SJSA1 (cell line): ENCODE measurements around the gene BMX. TPM values are rescaled to one million over a fixed set of nuclear protein-coding genes. Genes with fewer than 3 reads are reported as not detected.

ENCODE experiments used
- DNase-seq, 2 experiments: peaks; one replicate each; pipeline ENCODE4 v3.0.0-alpha.2; 2015 to 2020; ENCODE audit warnings: low spot score in 2 of 2, low read depth in 1 of 2
- H3K27ac ChIP-seq: fragments of 250-450 bp; sonication (Bioruptor Pico); 2 replicates; pipeline ENCODE4 v1.5.1; 2020; ENCODE audit warnings: mild to moderate bottlenecking, moderate library complexity
- H3K27me3 ChIP-seq: fragments of 250-450 bp; sonication (Bioruptor Pico); replicated peaks from 2 replicates; pipeline ENCODE4 v1.5.1; 2020; ENCODE audit warnings: mild to moderate bottlenecking, moderate library complexity
- H3K36me3 ChIP-seq: fragments of 250-450 bp; sonication (Bioruptor Pico); 2 replicates; pipeline ENCODE4 v1.5.1; 2020; ENCODE audit warnings: mild to moderate bottlenecking
- H3K4me1 ChIP-seq: fragments of 250-450 bp; sonication (Bioruptor Pico); replicated peaks from 2 replicates; pipeline ENCODE4 v1.6.1; 2021; ENCODE audit warnings: mild to moderate bottlenecking
- H3K4me3 ChIP-seq: fragments of 250-450 bp; sonication (Bioruptor Pico); 2 replicates; pipeline ENCODE4 v1.5.1; 2020; ENCODE audit warnings: mild to moderate bottlenecking
- H3K9me3 ChIP-seq: fragments of 250-450 bp; sonication (Bioruptor Pico); replicated peaks from 2 replicates; pipeline ENCODE4 v1.5.1; 2020; ENCODE audit warnings: mild to moderate bottlenecking
- total RNA-seq: library from RNA; depleted of rRNA; stranded (reverse); fragments of >200 nt; shearing (Covaris generic); gene quantifications from 2 replicates; pipeline ENCODE4 v1.2.3, GENCODE V29; 2014

Gene BMX
- total RNA-seq, 1 experiment from 2014 or later, result not detected

DNA sequence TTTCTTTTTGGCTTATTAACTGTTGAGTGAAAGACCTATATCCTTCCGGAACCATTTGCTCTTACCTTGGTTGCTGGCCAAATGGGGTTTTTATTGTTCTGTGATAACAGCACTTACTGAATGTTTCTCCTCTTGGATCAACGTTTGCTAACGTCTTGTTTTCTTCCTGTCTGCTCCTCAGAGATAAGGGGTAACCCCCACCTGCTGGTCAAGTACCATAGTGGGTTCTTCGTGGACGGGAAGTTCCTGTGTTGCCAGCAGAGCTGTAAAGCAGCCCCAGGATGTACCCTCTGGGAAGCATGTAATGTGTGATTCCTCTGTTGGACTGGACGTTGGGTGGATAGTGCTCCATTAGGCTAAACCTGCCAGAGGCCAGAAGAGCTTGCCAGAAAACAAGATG lies 15.3 kb downstream of the BMX start:
- DNase-seq, result no peak
- no peak overlapping the region for H3K4me3 ChIP-seq
- H3K36me3 ChIP-seq, result no peaks in the 10 kb centered on the region
- no peak overlapping the region for H3K27ac ChIP-seq
- no peaks in the 10 kb centered on the region for H3K27me3 ChIP-seq
- no peaks in the 10 kb centered on the region for H3K9me3 ChIP-seq
- no peaks in the 10 kb centered on the region for H3K4me1 ChIP-seq

- no peaks in the 10 kb centered on the region for H3K36me3 ChIP-seq
- H3K27ac ChIP-seq, result no peak overlapping the region
- H3K4me1 ChIP-seq, result no peaks in the 10 kb centered on the region
- DNase-seq, result no peak
- no peak overlapping the region for H3K4me3 ChIP-seq
- no peaks in the 10 kb centered on the region for H3K9me3 ChIP-seq
- no peaks in the 10 kb centered on the region for H3K27me3 ChIP-seq
Measured at GRCh38 chrX:15522464-15522863, 21.9 kb downstream of the BMX start.

- H3K4me3 ChIP-seq, result no peak overlapping the region
- no peak overlapping the region for H3K27ac ChIP-seq
- H3K27me3 ChIP-seq, result no peaks in the 10 kb centered on the region
- no peaks in the 10 kb centered on the region for H3K36me3 ChIP-seq
- H3K4me1 ChIP-seq, result no peaks in the 10 kb centered on the region
- no peaks in the 10 kb centered on the region for H3K9me3 ChIP-seq
- no peak for DNase-seq
Measured at GRCh38 chrX:15523088-15523487, 22.5 kb downstream of the BMX start.

GRCh38 chrX:15524417-15524816 lies 23.8 kb downstream of the BMX start:
- Histone ChIP-seq H3K4me1 (no peaks in the 10 kb centered on the region), H3K36me3 (no peaks in the 10 kb centered on the region), H3K27ac (no peak overlapping the region)

GRCh38 chrX:15525664-15526416 lies 25.2 kb downstream of the BMX start:
- H3K36me3 ChIP-seq, result no peaks in the 10 kb centered on the region
- no peak overlapping the region for H3K4me3 ChIP-seq
- H3K4me1 ChIP-seq, result no peaks in the 10 kb centered on the region
- DNase-seq, result no peak
- H3K27ac ChIP-seq, result no peak overlapping the region
- no peaks in the 10 kb centered on the region for H3K9me3 ChIP-seq
- no peaks in the 10 kb centered on the region for H3K27me3 ChIP-seq

More at GRCh38 chrX:15524417-15524816, 23.8 kb downstream of the BMX start:
- no peak for DNase-seq
- Histone ChIP-seq H3K9me3 (no peaks in the 10 kb centered on the region), H3K27me3 (no peaks in the 10 kb centered on the region), H3K4me3 (no peak overlapping the region)

GRCh38 chrX:15529165-15529564 lies 28.6 kb downstream of the BMX start:
- no peaks in the 10 kb centered on the region for H3K4me1 ChIP-seq

GRCh38 chrX:15530318-15530717 lies 29.7 kb downstream of the BMX start:
- no peaks in the 10 kb centered on the region for H3K27me3 ChIP-seq
- no peak overlapping the region for H3K4me3 ChIP-seq
- no peaks in the 10 kb centered on the region for H3K4me1 ChIP-seq
- DNase-seq, result no peak
- no peak overlapping the region for H3K27ac ChIP-seq
- no peaks in the 10 kb centered on the region for H3K36me3 ChIP-seq
- H3K9me3 ChIP-seq, result no peaks in the 10 kb centered on the region

More at GRCh38 chrX:15529165-15529564, 28.6 kb downstream of the BMX start:
- DNase-seq, result no peak
- H3K4me3 ChIP-seq, result no peak overlapping the region
- H3K27ac ChIP-seq, result no peak overlapping the region
- no peaks in the 10 kb centered on the region for H3K36me3 ChIP-seq
- H3K9me3 ChIP-seq, result no peaks in the 10 kb centered on the region
- H3K27me3 ChIP-seq, result no peaks in the 10 kb centered on the region

- H3K27me3 ChIP-seq, result no peaks in the 10 kb centered on the region
- no peak overlapping the region for H3K27ac ChIP-seq
- no peak overlapping the region for H3K4me3 ChIP-seq
- H3K36me3 ChIP-seq, result no peaks in the 10 kb centered on the region
- H3K4me1 ChIP-seq, result no peaks in the 10 kb centered on the region
- no peak for DNase-seq
- no peaks in the 10 kb centered on the region for H3K9me3 ChIP-seq
Measured at GRCh38 chrX:15546745-15547144, 46.1 kb downstream of the BMX start.

- no peaks in the 10 kb centered on the region for H3K9me3 ChIP-seq
- no peaks in the 10 kb centered on the region for H3K27me3 ChIP-seq
- H3K27ac ChIP-seq, result no peak overlapping the region
- no peaks in the 10 kb centered on the region for H3K4me1 ChIP-seq
- no peak overlapping the region for H3K4me3 ChIP-seq
- no peak for DNase-seq
- no peaks in the 10 kb centered on the region for H3K36me3 ChIP-seq
Measured at GRCh38 chrX:15547356-15547755, 46.7 kb downstream of the BMX start.

DNA sequence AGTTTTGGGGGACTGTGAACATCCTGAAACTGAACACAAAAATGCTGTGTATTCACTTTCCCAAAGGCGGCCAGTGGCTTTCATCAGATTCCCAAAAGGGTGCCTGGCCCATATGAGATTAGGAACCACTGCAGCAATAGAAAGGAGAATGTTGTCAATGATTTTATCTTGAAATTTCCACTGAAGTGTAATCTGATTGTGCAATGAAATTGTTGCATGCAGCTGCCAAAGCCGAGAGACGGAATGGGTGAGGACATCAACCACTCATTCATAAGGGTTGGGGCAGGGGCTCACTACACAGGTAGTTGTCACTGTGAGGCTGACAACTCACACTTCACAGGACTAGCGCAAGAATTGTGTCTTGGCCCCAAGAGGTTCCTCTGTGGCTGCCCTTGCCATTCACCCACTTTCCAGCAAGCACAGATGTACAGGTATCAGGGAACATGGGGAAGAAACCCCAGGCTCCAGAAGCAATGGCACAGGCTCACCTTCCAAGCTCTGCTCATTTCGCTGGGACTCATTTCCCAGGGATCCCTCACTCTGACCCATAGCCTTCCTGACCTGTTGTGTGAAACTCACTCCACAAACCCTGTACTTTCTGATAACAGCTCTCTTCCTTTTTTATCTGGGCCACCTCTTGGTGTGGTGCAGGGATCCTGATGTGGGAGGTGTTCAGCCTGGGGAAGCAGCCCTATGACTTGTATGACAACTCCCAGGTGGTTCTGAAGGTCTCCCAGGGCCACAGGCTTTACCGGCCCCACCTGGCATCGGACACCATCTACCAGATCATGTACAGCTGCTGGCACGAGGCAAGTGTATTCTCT lies 48.8 kb downstream of the BMX start:
- no peak overlapping the region for H3K4me3 ChIP-seq
- no peak for DNase-seq
- H3K36me3 ChIP-seq, result no peaks in the 10 kb centered on the region
- H3K27me3 ChIP-seq, result no peaks in the 10 kb centered on the region
- H3K9me3 ChIP-seq, result no peaks in the 10 kb centered on the region
- H3K4me1 ChIP-seq, result no peaks in the 10 kb centered on the region
- H3K27ac ChIP-seq, result no peak overlapping the region

DNA sequence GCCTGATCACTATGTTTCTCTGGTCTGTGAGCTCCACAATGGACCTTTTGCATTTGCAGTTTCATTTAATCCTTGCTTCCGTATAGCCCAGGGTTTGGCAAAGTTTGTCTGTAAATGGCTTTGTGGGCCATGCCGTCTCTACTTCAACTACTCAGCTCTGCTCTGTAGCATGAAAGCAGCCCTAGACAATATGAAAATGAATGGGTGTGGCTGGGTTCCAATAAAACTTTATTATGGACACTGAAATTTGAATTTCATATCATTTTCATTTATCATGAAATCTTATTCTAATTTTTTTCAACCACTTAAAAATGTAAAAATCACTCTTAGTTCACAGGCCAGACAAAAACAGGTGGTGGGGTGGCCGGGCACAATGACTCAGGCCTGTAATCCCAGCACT lies 58.6 kb downstream of the BMX start:
- H3K27me3 ChIP-seq, result no peaks in the 10 kb centered on the region
- H3K27ac ChIP-seq, result no peak overlapping the region
- H3K4me1 ChIP-seq, result no peaks in the 10 kb centered on the region
- no peak for DNase-seq
- H3K36me3 ChIP-seq, result no peaks in the 10 kb centered on the region
- no peak overlapping the region for H3K4me3 ChIP-seq
- H3K9me3 ChIP-seq, result no peaks in the 10 kb centered on the region

- no peaks in the 10 kb centered on the region for H3K4me1 ChIP-seq
Measured at GRCh38 chrX:15560924-15561323, 60.3 kb downstream of the BMX start.

DNA sequence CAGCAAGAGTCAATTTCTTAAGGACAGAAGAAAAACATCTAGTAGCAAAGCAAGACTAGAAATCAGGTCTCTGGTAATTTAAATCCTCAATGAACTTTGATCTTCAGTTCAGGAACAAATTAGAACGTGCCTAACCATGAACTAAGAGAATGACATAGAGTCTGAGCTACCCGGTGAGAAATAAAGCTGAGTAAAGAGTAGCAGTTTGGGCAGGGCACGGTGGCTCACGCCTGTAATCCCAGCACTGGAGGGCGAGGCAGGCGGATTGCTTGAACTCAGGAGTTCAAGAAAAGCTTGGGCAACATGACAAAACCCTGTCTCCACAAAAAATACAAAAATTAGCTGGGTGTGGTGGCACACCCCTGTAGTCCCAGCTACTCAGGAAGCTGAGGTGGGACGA lies 62.4 kb downstream of the BMX start:
- no peak overlapping the region for H3K27ac ChIP-seq
- no peaks in the 10 kb centered on the region for H3K4me1 ChIP-seq
- H3K36me3 ChIP-seq, result no peaks in the 10 kb centered on the region
- no peaks in the 10 kb centered on the region for H3K9me3 ChIP-seq
- no peak overlapping the region for H3K4me3 ChIP-seq
- no peaks in the 10 kb centered on the region for H3K27me3 ChIP-seq
- DNase-seq, result no peak

More at GRCh38 chrX:15560924-15561323, 60.3 kb downstream of the BMX start:
- no peak overlapping the region for H3K4me3 ChIP-seq
- H3K27ac ChIP-seq, result no peak overlapping the region
- H3K9me3 ChIP-seq, result no peaks in the 10 kb centered on the region
- no peak for DNase-seq
- no peaks in the 10 kb centered on the region for H3K27me3 ChIP-seq
- H3K36me3 ChIP-seq, result no peaks in the 10 kb centered on the region

DNA sequence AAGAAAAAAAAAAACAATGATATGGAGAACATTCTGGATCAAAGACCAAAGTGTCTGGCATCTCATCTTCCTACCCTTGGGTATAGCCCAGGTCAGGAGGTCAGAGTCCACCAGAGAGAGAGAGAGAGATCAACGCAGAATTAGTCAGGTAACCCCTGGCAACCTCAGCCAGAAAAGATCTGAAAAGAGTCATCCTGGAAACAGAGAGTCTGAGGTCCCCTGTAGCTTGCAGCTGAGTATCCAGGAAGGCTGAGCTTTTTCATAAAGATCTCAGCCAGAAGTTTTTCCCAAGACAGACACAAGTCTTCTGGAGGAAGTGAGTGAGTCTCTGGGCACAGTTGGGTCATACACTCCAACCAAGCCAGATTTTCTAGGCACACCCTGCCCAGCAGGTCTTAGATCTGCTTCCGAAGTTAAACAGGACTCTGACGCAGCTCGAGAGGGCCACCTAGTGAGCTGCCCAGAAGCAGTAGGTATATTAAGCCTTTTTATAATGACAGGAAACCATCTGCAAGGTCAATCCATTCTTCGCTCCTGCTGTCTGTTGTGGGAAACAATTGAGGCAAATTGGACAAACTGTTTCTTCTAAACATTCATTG lies 64.5 kb downstream of the BMX start:
- Histone ChIP-seq H3K9me3 (no peaks in the 10 kb centered on the region), H3K4me1 (no peaks in the 10 kb centered on the region), H3K27me3 (no peaks in the 10 kb centered on the region), H3K4me3 (no peak overlapping the region), H3K36me3 (no peaks in the 10 kb centered on the region), H3K27ac (no peak overlapping the region)
- peak; percentile 3 to 41 for DNase-seq
